SK-N-SH (cell line): ENCODE results near the gene F2R. TPM values are rescaled to one million over a fixed set of nuclear protein-coding genes. Genes with fewer than 3 reads are reported as not detected.

ENCODE experiments used
- CTCF ChIA-PET: fragments of 300-600, 350-600 bp; formaldehyde crosslinking; extraction: SDS; loops from one replicate; lab custom pipeline; 2021; lab: Yijun Ruan, JAX
- POLR2A ChIA-PET: fragments of 350-600 bp; sonication (Branson Sonifier 250); formaldehyde crosslinking; extraction: SDS; loops from one replicate; lab custom pipeline; 2020; ENCODE audit warnings: antibody characterized with exemption, inconsistent platforms; lab: Yijun Ruan, JAX
- DNase-seq: peaks from one replicate; pipeline ENCODE4 v3.0.0; 2012
- H2AFZ ChIP-seq: fragments of 200-600 bp; sonication (generic); 2 replicates; pipeline ENCODE4 v1.8.1; 2016; ENCODE audit warnings: antibody characterized with exemption, mild to moderate bottlenecking, low read depth
- H3F3A ChIP-seq: fragments of 200-600 bp; sonication (generic); replicated peaks from 2 replicates; pipeline ENCODE3; 2016; ENCODE audit warnings: antibody characterized with exemption, mild to moderate bottlenecking; ENCODE audit not compliant: insufficient read depth
- H3K27ac ChIP-seq, 2 experiments: fragments of 200-500 bp in 1 of 2; fragments of 200-600 bp in 1 of 2; sonication (Bioruptor generic) in 1 of 2; sonication (generic), shearing (Covaris generic) in 1 of 2; 2 replicates each; pipeline versions ENCODE4 v1.5.1 to v1.6.1; 2014 to 2016; ENCODE audit warnings: low read depth in 2 of 2, inconsistent platforms in 1 of 2, low read length in 1 of 2, mild to moderate bottlenecking in 1 of 2, mixed read lengths in 1 of 2
- H3K27me3 ChIP-seq: fragments of 200-600 bp; sonication (generic), shearing (Covaris generic); 2 replicates; pipeline ENCODE4 v1.6.1; 2016; ENCODE audit warnings: mixed run types; ENCODE audit not compliant: insufficient read depth
- H3K36me3 ChIP-seq, 2 experiments: fragments of 200-500 bp in 1 of 2; fragments of 200-600 bp in 1 of 2; sonication (Bioruptor generic) in 1 of 2; sonication (generic) in 1 of 2; replicated peaks in 1 of 2; 2 replicates each; pipeline versions ENCODE3 to v1.5.1; 2014 to 2016; ENCODE audit warnings: low read length in 1 of 2, mild to moderate bottlenecking in 1 of 2; ENCODE audit not compliant: insufficient read depth in 2 of 2, control insufficient read depth in 1 of 2
- H3K4me1 ChIP-seq, 2 experiments: fragments of 200-500 bp in 1 of 2; fragments of 200-600 bp in 1 of 2; sonication (Bioruptor generic) in 1 of 2; sonication (generic), shearing (Covaris generic) in 1 of 2; 2 replicates each; pipeline versions ENCODE4 v1.5.1 to v1.6.1; 2014 to 2016; ENCODE audit warnings: low read depth in 1 of 2, low read length in 1 of 2, mixed run types in 1 of 2; ENCODE audit not compliant: insufficient read depth in 2 of 2, control insufficient read depth in 1 of 2
- H3K4me2 ChIP-seq: fragments of 200-600 bp; sonication (generic), shearing (Covaris generic); 2 replicates; pipeline ENCODE4 v1.6.1; 2017; ENCODE audit warnings: mixed run types
- H3K4me3 ChIP-seq, 2 experiments: fragments of 200-500 bp in 1 of 2; fragments of 200-600 bp in 1 of 2; sonication (Bioruptor generic) in 1 of 2; sonication (generic), shearing (Covaris generic) in 1 of 2; 2 replicates each; pipeline versions ENCODE4 v1.5.1 to v1.8.1; 2014 to 2016; ENCODE audit warnings: low read depth in 2 of 2, inconsistent platforms in 1 of 2, low read length in 1 of 2, mild to moderate bottlenecking in 1 of 2, mixed read lengths in 1 of 2, moderate library complexity in 1 of 2
- H3K79me2 ChIP-seq: fragments of 200-600 bp; sonication (generic); 2 replicates; pipeline ENCODE4 v1.8.1; 2017; ENCODE audit warnings: mild to moderate bottlenecking; ENCODE audit not compliant: insufficient read depth
- H3K9ac ChIP-seq: fragments of 200-600 bp; sonication (generic); 2 replicates; pipeline ENCODE4 v1.6.1; 2017; ENCODE audit warnings: mixed run types
- H3K9me2 ChIP-seq: fragments of 200-600 bp; sonication (generic); 2 replicates; pipeline ENCODE4 v1.6.1; 2017; ENCODE audit warnings: mixed run types
- H3K9me3 ChIP-seq: fragments of 200-600 bp; sonication (generic); 2 replicates; pipeline ENCODE4 v1.6.1; 2017; ENCODE audit warnings: mixed run types, mild to moderate bottlenecking, moderate library complexity
- H4K20me1 ChIP-seq: fragments of 200-600 bp; sonication (generic); 2 replicates; pipeline ENCODE4 v1.6.1; 2017; ENCODE audit warnings: mild to moderate bottlenecking, mixed run types; ENCODE audit not compliant: insufficient read depth
- CHD2 ChIP-seq: fragments of 150-350 bp; IDR thresholded peaks from 2 replicates; pipeline ENCODE4 v1.6.1; 2018; ENCODE audit warnings: low read length; ENCODE audit not compliant: partially characterized antibody
- ELF1 ChIP-seq: IDR thresholded peaks from 2 replicates; pipeline ENCODE4 v1.4.0; 2012
- EZH2phosphoT487 ChIP-seq: fragments of 200-600 bp; sonication (generic); IDR thresholded peaks from 2 replicates; pipeline ENCODE4 v1.6.1; 2017; ENCODE audit warnings: low read depth, mixed run types, mild to moderate bottlenecking, antibody characterized with exemption, moderate library complexity, borderline replicate concordance
- FOSL2 ChIP-seq: IDR thresholded peaks from 2 replicates; pipeline ENCODE4 v1.4.0; 2012; ENCODE audit warnings: low read depth, mild to moderate bottlenecking, moderate library complexity, borderline replicate concordance
- MEF2A ChIP-seq: IDR thresholded peaks from 2 replicates; pipeline ENCODE4 v1.4.0; 2012; ENCODE audit warnings: low read depth, borderline replicate concordance
- POLR2AphosphoS5 ChIP-seq: IDR thresholded peaks from 2 replicates; pipeline ENCODE4 v1.6.1; 2012; ENCODE audit warnings: low read depth, low read length
- RCOR1 ChIP-seq: fragments of 150-350 bp; IDR thresholded peaks from 2 replicates; pipeline ENCODE4 v1.6.1; 2017; ENCODE audit warnings: antibody characterized with exemption, low read length
- RFX5 ChIP-seq: IDR thresholded peaks from 2 replicates; pipeline ENCODE4 v1.6.1; 2012; ENCODE audit warnings: mild to moderate bottlenecking, improper control_type of control experiment, low read length
- SIN3A ChIP-seq: IDR thresholded peaks from 2 replicates; pipeline ENCODE4 v1.6.1; 2012; ENCODE audit warnings: low read depth, mild to moderate bottlenecking, low read length, moderate library complexity, borderline replicate concordance
- SMC3 ChIP-seq: IDR thresholded peaks from 2 replicates; pipeline ENCODE4 v1.6.1; 2012; ENCODE audit warnings: low read depth, low read length, improper control_type of control experiment
- TAF1 ChIP-seq: IDR thresholded peaks from 2 replicates; pipeline ENCODE4 v1.6.1; 2012; ENCODE audit warnings: low read depth, mild to moderate bottlenecking, low read length, moderate library complexity, borderline replicate concordance
- TEAD4 ChIP-seq: IDR thresholded peaks from 2 replicates; pipeline ENCODE4 v1.4.0; 2012; ENCODE audit warnings: mild to moderate bottlenecking, borderline replicate concordance; ENCODE audit not compliant: insufficient read depth
- WGBS: methylation state at CpG from one replicate; pipeline ENCODE4 v1.1.6; 2017; ENCODE audit warnings: low lambda C conversion rate; 5-methylcytosine and 5-hydroxymethylcytosine counted together
- polyA plus RNA-seq, 3 experiments: library from polyadenylated mRNA; depleted of rRNA; stranded (reverse); fragments of >200 nt; gene quantifications; 2 replicates each; pipeline ENCODE4 v1.2.3, GENCODE V29; 2012
- TF ChIP-seq, protein P1 (sequence below): IDR thresholded peaks from 2 replicates; pipeline ENCODE4 v1.6.1; 2012; ENCODE audit warnings: mild to moderate bottlenecking, low read depth, low read length, moderate library complexity

Gene F2R
- polyA plus RNA-seq, 1 of the 3 experiments (the other 2 are of a cell fraction): 212 TPM

DNA sequence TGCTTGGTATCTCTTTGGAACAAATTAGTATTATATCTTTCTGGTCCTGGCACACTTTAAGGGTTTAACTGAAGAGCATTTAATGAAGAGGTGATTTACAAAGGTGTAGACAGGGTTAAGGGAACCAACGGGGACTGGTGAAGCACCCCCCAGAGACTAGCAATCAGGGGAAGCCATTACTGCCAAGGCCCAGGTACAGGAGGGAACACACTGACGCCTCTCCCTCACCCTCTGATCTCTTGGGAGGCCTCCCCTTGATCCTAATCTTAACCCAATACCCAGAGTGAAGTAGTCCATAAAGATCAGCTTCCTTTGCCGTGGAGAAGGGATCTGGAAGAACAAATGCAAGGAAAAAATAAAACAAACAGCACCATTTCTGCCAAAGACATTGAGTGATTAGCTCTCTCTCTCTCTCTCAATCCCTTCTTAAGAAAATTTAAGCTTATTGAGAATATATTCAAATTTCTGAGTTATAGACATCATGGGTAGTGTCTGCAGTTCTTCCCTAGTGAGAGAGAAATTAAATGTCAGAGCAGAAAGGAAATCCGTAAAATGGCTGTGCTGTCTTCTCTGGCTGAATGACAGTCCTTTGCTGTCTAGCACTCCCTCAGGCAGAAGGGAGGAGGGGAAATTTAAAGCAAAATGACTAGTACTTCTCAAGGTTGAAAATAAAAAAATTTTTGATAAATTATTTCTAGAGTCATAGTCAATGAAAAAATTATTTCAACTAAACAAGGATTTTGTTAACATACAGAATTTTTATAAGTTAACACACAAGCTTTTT lies 20.0 kb downstream of the F2R start (continued):
- TF ChIP-seq MEF2A (no peak), EZH2phosphoT487 (no peak), RCOR1 (no peak), ELF1 (no peak), RFX5 (no peak), CHD2 (no peak), TAF1 (no peak), TEAD4 (no peak), SIN3A (no peak)
- TF ChIP-seq, protein P1, sequence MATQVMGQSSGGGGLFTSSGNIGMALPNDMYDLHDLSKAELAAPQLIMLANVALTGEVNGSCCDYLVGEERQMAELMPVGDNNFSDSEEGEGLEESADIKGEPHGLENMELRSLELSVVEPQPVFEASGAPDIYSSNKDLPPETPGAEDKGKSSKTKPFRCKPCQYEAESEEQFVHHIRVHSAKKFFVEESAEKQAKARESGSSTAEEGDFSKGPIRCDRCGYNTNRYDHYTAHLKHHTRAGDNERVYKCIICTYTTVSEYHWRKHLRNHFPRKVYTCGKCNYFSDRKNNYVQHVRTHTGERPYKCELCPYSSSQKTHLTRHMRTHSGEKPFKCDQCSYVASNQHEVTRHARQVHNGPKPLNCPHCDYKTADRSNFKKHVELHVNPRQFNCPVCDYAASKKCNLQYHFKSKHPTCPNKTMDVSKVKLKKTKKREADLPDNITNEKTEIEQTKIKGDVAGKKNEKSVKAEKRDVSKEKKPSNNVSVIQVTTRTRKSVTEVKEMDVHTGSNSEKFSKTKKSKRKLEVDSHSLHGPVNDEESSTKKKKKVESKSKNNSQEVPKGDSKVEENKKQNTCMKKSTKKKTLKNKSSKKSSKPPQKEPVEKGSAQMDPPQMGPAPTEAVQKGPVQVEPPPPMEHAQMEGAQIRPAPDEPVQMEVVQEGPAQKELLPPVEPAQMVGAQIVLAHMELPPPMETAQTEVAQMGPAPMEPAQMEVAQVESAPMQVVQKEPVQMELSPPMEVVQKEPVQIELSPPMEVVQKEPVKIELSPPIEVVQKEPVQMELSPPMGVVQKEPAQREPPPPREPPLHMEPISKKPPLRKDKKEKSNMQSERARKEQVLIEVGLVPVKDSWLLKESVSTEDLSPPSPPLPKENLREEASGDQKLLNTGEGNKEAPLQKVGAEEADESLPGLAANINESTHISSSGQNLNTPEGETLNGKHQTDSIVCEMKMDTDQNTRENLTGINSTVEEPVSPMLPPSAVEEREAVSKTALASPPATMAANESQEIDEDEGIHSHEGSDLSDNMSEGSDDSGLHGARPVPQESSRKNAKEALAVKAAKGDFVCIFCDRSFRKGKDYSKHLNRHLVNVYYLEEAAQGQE: no peak

DNA sequence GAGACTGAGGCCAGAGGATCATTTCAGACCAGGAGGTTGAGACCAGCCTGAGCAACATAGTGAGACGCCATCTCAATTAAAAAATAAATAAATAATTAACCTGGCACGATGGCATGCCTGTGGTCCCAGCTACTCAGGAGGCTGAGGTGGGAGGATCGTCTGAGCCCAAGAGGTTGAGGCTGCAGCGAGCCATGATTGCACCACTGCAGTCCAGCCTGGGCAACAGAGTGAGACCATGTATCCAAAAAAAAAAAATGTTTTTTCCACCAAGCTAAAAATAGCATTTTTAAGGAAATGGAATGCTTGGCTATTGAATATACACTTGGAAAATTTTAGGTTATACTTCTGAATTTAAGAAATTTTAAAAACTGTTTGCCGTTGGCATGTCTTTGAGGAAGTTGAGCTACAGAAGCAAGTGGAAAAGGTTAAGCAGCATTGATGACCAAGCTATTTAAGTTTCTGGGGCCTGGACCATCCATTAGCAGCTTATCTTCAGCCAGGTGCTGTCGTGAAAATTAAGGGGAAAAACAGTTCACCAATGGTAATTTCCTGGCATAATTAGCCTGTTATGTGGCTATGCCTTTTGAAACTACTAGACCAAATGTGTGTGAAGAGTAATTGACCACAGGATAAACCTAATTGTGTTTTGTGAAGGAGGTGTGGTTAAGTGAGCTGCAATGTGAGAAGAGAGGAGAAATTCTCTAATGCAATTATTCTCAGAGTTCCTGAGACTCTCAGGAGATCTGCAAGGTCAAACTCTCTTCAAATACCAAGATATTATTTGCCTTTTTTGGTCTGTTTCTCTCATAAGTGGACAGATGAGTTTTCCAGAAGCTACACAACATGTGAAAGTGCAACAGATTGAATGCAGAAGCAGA lies 21.0 kb downstream of the F2R start:
- H3K27ac ChIP-seq: peak overlapping the region; percentile 43 to 83; a peak in 3 of 4 replicates
- H3K9me2 ChIP-seq: no peaks in the 10 kb centered on the region
- WGBS: 91% methylated on average over 6 of the region's 6 CpGs
- H2AFZ ChIP-seq: no peak overlapping the region
- ChIA-PET POLR2A (no interaction called here), CTCF (interaction anchor here (1.2 to 1.6 kb wide), 2 partner anchors 14 to 38 kb away, joined by 3 to 9 read pairs; no protein-coding TSS in a partner anchor)
- peaks cover under 1% of the 10 kb centered on the region; the same call in 1 of the 2 replicates for H4K20me1 ChIP-seq
- no peak for DNase-seq
- no peak overlapping the region for H3K4me3 ChIP-seq
- peaks cover 26 to 43% of the 10 kb centered on the region in 2 experiments for H3K36me3 ChIP-seq
- H3K79me2 ChIP-seq: peaks cover 35% of the 10 kb centered on the region
- peaks cover 3 to 17% of the 10 kb centered on the region in 2 experiments for H3K4me1 ChIP-seq
- H3K9ac ChIP-seq: no peak overlapping the region
- no peaks in the 10 kb centered on the region for H3K27me3 ChIP-seq
- peaks cover 27% of the 10 kb centered on the region for H3F3A ChIP-seq
- no peak for TF ChIP-seq FOSL2
- TF ChIP-seq SMC3: no peak
- peak; percentile 61 for TF ChIP-seq POLR2AphosphoS5
- peak; percentile 10; the same call in 1 of the 2 replicates for TF ChIP-seq SIN3A
- TF ChIP-seq MEF2A: no peak
- no peaks in the 10 kb centered on the region for H3K9me3 ChIP-seq
- H3K4me2 ChIP-seq: no peak overlapping the region
